AG09319 (cell line): ENCODE measurements around the gene ZNF474.

Experiments
- DNase-seq: peaks from one replicate; pipeline ENCODE4 v3.0.0-alpha.2; 2010; ENCODE audit warnings: low read depth; ENCODE audit errors: extremely low read depth
- CTCF ChIP-seq: IDR thresholded peaks from 2 replicates; pipeline ENCODE4 v1.5.1; 2011; ENCODE audit warnings: low read depth, mild to moderate bottlenecking, inconsistent platforms, low read length, moderate library complexity

Gene ZNF474

GRCh38 chr5:122173474-122174415 lies 44.4 kb downstream of the ZNF474 start:
- TF ChIP-seq CTCF: no peak
- DNase-seq: no peak

- no peak for TF ChIP-seq CTCF
- DNase-seq: no peak
Observed at GRCh38 chr5:122175091-122175490, 45.7 kb downstream of the ZNF474 start.

GRCh38 chr5:122175852-122176251 lies 46.5 kb downstream of the ZNF474 start:
- no peak for DNase-seq

GRCh38 chr5:122177161-122177560 lies 47.8 kb downstream of the ZNF474 start:
- no peak for TF ChIP-seq CTCF
- DNase-seq: no peak

More at GRCh38 chr5:122175852-122176251, 46.5 kb downstream of the ZNF474 start:
- TF ChIP-seq CTCF: no peak

- TF ChIP-seq CTCF: no peak
- DNase-seq: no peak
Observed at GRCh38 chr5:122179701-122180100, 50.4 kb downstream of the ZNF474 start.

DNA sequence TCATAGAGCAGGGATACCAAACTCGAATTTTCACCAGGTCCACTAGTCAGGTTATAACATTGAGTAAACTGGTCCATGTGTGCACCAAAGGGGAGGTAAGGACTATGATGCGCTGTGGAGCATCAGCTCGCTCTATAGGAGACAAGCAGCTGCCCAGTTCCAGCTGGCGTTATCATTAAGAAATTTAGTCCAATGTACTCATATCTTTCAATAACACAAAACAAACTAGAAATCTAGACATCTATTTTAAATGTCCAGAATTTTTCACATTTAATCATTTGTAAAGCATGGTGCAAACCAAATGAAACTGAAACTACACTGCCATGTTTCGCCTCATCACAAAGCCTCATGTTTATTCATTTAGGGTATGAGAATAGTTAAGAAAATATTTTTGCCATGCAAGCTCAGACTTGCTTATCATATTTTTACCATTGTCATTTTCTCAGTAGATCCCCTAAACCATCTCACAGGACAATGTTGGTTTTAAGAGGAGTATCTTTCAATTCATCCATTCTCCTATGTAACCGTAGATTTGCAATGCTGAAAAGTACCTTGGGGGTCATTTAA lies 50.9 kb downstream of the ZNF474 start:
- no peak for DNase-seq

More for the DNA sequence above, 50.9 kb downstream of the ZNF474 start:
- no peak for TF ChIP-seq CTCF
